Neuronal stem cell (in vitro differentiated cells): ENCODE measurements around the gene XPO6.
A peak's percentile ranks its signal among the peaks of the same experiment; 100 is the strongest.

Source experiments
- DNase-seq: peaks from one replicate; pipeline ENCODE4 v3.0.0-alpha.2; 2013; ENCODE audit warnings: low spot score
- H2AFZ ChIP-seq: one replicate; pipeline ENCODE4 v1.6.1; 2013; ENCODE audit warnings: mild to moderate bottlenecking, low read length, inconsistent platforms
- H2AK5ac ChIP-seq: 2 replicates; pipeline ENCODE4 v1.6.1; 2013; ENCODE audit warnings: low read depth, mild to moderate bottlenecking, inconsistent platforms, low read length, moderate library complexity, mixed read lengths
- H2BK120ac ChIP-seq: 2 replicates; pipeline ENCODE4 v1.6.1; 2013; ENCODE audit warnings: low read depth, mild to moderate bottlenecking, inconsistent platforms, low read length, moderate library complexity, mixed read lengths
- H2BK12ac ChIP-seq: one replicate; pipeline ENCODE4 v1.6.1; 2013; ENCODE audit warnings: low read length, inconsistent platforms
- H2BK15ac ChIP-seq: 2 replicates; pipeline ENCODE4 v1.6.1; 2013; ENCODE audit warnings: mild to moderate bottlenecking, low read length, inconsistent platforms, mixed read lengths
- H2BK5ac ChIP-seq: one replicate; pipeline ENCODE4 v1.6.1; 2013; ENCODE audit warnings: inconsistent platforms, mild to moderate bottlenecking, low read length, moderate library complexity
- H3K14ac ChIP-seq: one replicate; pipeline ENCODE4 v1.6.1; 2013; ENCODE audit warnings: low read length, inconsistent platforms
- H3K18ac ChIP-seq: 2 replicates; pipeline ENCODE4 v1.6.1; 2013; ENCODE audit warnings: low read length, inconsistent platforms
- H3K23ac ChIP-seq: 2 replicates; pipeline ENCODE4 v1.6.1; 2013; ENCODE audit warnings: low read depth, mild to moderate bottlenecking, mixed read lengths, low read length, inconsistent platforms; ENCODE audit not compliant: poor library complexity
- H3K27ac ChIP-seq: replicated peaks from 3 replicates; pipeline ENCODE4 v1.5.1; 2013; ENCODE audit warnings: low read length, inconsistent platforms
- H3K27me3 ChIP-seq, 3 experiments: 2 replicates each; pipeline ENCODE4 v1.6.1; 2013; ENCODE audit warnings: low read length in 3 of 3, mild to moderate bottlenecking in 2 of 3, inconsistent platforms in 1 of 3, low read depth in 1 of 3, mixed read lengths in 1 of 3, moderate library complexity in 1 of 3; ENCODE audit not compliant: control insufficient read depth in 3 of 3, insufficient read depth in 3 of 3
- H3K36me3 ChIP-seq, 2 donors: replicated peaks in 1 of 2; 2 replicates each; pipeline ENCODE4 v1.6.1; 2013; ENCODE audit warnings: low read length in 2 of 2; ENCODE audit not compliant: control insufficient read depth in 2 of 2, insufficient read depth in 2 of 2
- H3K4ac ChIP-seq: 2 replicates; pipeline ENCODE4 v1.6.1; 2013; ENCODE audit warnings: inconsistent platforms, mild to moderate bottlenecking, low read length, moderate library complexity
- H3K4me1 ChIP-seq, 2 donors: 1 replicate in 1 of 2; 2 replicates in 1 of 2; pipeline ENCODE4 v1.6.1; 2013; ENCODE audit warnings: low read length in 2 of 2, low read depth in 1 of 2; ENCODE audit not compliant: control insufficient read depth in 2 of 2, insufficient read depth in 1 of 2
- H3K4me2 ChIP-seq: one replicate; pipeline ENCODE4 v1.6.1; 2013; ENCODE audit warnings: mild to moderate bottlenecking, low read length, inconsistent platforms; ENCODE audit not compliant: insufficient read depth, poor library complexity, severe bottlenecking
- H3K4me3 ChIP-seq, 2 donors: 2 replicates each; pipeline ENCODE4 v1.5.1; 2013; ENCODE audit warnings: low read length in 2 of 2, mild to moderate bottlenecking in 2 of 2, inconsistent platforms in 1 of 2, moderate library complexity in 1 of 2
- H3K79me1 ChIP-seq: one replicate; pipeline ENCODE4 v1.6.1; 2013; ENCODE audit warnings: low read depth, mild to moderate bottlenecking, inconsistent platforms, low read length, moderate library complexity
- H3K9ac ChIP-seq: one replicate; pipeline ENCODE4 v1.6.1; 2013; ENCODE audit warnings: mild to moderate bottlenecking, low read depth, low read length, inconsistent platforms; ENCODE audit not compliant: poor library complexity
- H3K9me3 ChIP-seq, 2 donors: replicated peaks in 1 of 2; 2 replicates each; pipeline versions ENCODE3 to v1.6.1; 2013; ENCODE audit warnings: low read length in 2 of 2, mild to moderate bottlenecking in 2 of 2, inconsistent platforms in 1 of 2, low read depth in 1 of 2, mixed read lengths in 1 of 2, moderate library complexity in 1 of 2; ENCODE audit not compliant: control insufficient read depth in 2 of 2, insufficient read depth in 1 of 2
- H4K8ac ChIP-seq: one replicate; pipeline ENCODE4 v1.6.1; 2013; ENCODE audit warnings: low read depth, mild to moderate bottlenecking, inconsistent platforms, low read length, moderate library complexity
- H4K91ac ChIP-seq: one replicate; pipeline ENCODE4 v1.6.1; 2013; ENCODE audit warnings: low read length, low read depth, mild to moderate bottlenecking, inconsistent platforms; ENCODE audit not compliant: poor library complexity
- WGBS, 2 donors: extraction: QIAGEN DNeasy Blood & Tissue Kit; methylation state at CpG; one replicate each; pipeline ENCODE4 v1.1.7; 2013; ENCODE audit warnings: missing lambda C conversion rate in 2 of 2, mixed read lengths in 1 of 2; ENCODE audit not compliant: insufficient read length in 2 of 2, insufficient replicate concordance in 1 of 2; ENCODE audit errors: extremely low coverage in 2 of 2; 5-methylcytosine and 5-hydroxymethylcytosine counted together

The XPO6 gene

DNA sequence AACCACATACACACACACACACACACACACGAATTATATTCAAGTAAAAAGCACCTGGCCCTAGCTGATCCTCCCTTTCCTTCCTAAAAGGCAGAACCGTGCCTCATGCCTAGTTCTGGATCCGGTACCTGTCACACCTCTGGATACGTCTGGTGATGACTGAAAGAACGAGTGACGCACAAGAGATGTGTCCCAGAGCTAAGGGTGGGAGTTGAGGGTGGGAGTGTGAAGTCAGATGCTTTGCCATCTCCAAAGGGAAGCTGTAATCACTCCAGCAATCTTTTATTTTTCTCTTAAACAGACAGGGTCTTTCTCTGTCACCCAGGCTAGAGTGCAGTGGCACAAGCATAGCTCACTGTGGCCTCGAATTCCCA is 121.8 kb downstream of the XPO6 start:
- Histone ChIP-seq H2BK15ac (no peak overlapping the region), H3K9me3 (peaks cover 0 to 2% of the 10 kb centered on the region in 2 donors), H2BK12ac (no peak overlapping the region)

GRCh38 chr16:28089205-28089991 is 122.4 kb downstream of the XPO6 start:
- 100% methylated on average over 1 to 2 of the region's 3 CpGs for WGBS, 2 donors
- no peak overlapping the region for H2BK120ac ChIP-seq
- no peak overlapping the region for H3K4me2 ChIP-seq

More for the DNA sequence above, 121.8 kb downstream of the XPO6 start:
- no peak overlapping the region for H3K4me2 ChIP-seq
- peak overlapping the region; percentile 3 for H2BK5ac ChIP-seq
- H4K91ac ChIP-seq = no peak overlapping the region
- no peaks in the 10 kb centered on the region for H3K79me1 ChIP-seq
- H3K14ac ChIP-seq = no peak overlapping the region
- no peak overlapping the region for H3K4me3 ChIP-seq
- WGBS, 2 donors = no CpG with 5 or more reads among the region's 7 CpGs
- DNase-seq = no peak
- H3K27ac ChIP-seq = no peak overlapping the region
- H3K9ac ChIP-seq = peak overlapping the region; percentile 72
- H2AK5ac ChIP-seq = no peak overlapping the region
- no peak overlapping the region for H3K4ac ChIP-seq
- no peaks in the 10 kb centered on the region for H3K27me3 ChIP-seq
- peaks cover 0 to 3% of the 10 kb centered on the region in 2 donors for H3K36me3 ChIP-seq
- no peak overlapping the region for H3K18ac ChIP-seq
- peaks cover 0 to 13% of the 10 kb centered on the region in 2 donors for H3K4me1 ChIP-seq
- no peak overlapping the region for H4K8ac ChIP-seq
- H2AFZ ChIP-seq = no peak overlapping the region
- H2BK120ac ChIP-seq = no peak overlapping the region
- H3K23ac ChIP-seq = no peak overlapping the region

GRCh38 chr16:28087675-28088300 is 124.0 kb downstream of the XPO6 start:
- Histone ChIP-seq H3K4me2 (no peak overlapping the region), H3K18ac (no peak overlapping the region), H2BK12ac (no peak overlapping the region), H2BK120ac (no peak overlapping the region), H2AK5ac (peak overlapping the region; percentile 56), H3K4me3 (no peak overlapping the region), H3K79me1 (no peaks in the 10 kb centered on the region), H3K27ac (no peak overlapping the region), H2BK15ac (no peak overlapping the region), H2AFZ (no peak overlapping the region), H3K23ac (peak overlapping the region; percentile 75), H2BK5ac (peak overlapping the region; percentile 57), H3K36me3 (peaks cover 0 to 3% of the 10 kb centered on the region in 2 donors), H3K4ac (no peak overlapping the region), H3K9me3 (peaks cover 0 to 2% of the 10 kb centered on the region in 2 donors), H3K27me3 (no peaks in the 10 kb centered on the region), H3K4me1 (peaks cover 0 to 10% of the 10 kb centered on the region in 2 donors), H4K8ac (no peak overlapping the region), H3K14ac (no peak overlapping the region), H4K91ac (no peak overlapping the region), H3K9ac (no peak overlapping the region)
- no CpG with 5 or more reads among the region's 7 CpGs for WGBS, 2 donors
- no peak for DNase-seq

More at GRCh38 chr16:28089205-28089991, 122.4 kb downstream of the XPO6 start:
- H4K8ac ChIP-seq = peak overlapping the region; percentile 32
- no peak overlapping the region for H2AFZ ChIP-seq
- H2BK12ac ChIP-seq = peak overlapping the region; percentile 19
- H3K23ac ChIP-seq = peak overlapping the region; percentile 63
- peaks cover 0 to 3% of the 10 kb centered on the region in 2 donors for H3K36me3 ChIP-seq
- no peaks in the 10 kb centered on the region for H3K79me1 ChIP-seq
- DNase-seq = no peak
- no peak overlapping the region for H4K91ac ChIP-seq
- peak overlapping the region; percentile 55 for H3K18ac ChIP-seq
- H3K27me3 ChIP-seq = no peaks in the 10 kb centered on the region
- H2AK5ac ChIP-seq = no peak overlapping the region
- no peak overlapping the region for H2BK15ac ChIP-seq
- H3K14ac ChIP-seq = peak overlapping the region; percentile 87
- H3K27ac ChIP-seq = no peak overlapping the region
- H3K4me3 ChIP-seq = peak overlapping the region in 1 of 2 donors; percentile 74
- peak overlapping the region; percentile 72 for H3K9ac ChIP-seq
- peak overlapping the region; percentile 3 for H2BK5ac ChIP-seq
- H3K9me3 ChIP-seq = peaks cover 0 to 2% of the 10 kb centered on the region in 2 donors
- peaks cover 0 to 16% of the 10 kb centered on the region in 2 donors for H3K4me1 ChIP-seq
- no peak overlapping the region for H3K4ac ChIP-seq

- H3K4ac ChIP-seq = no peak overlapping the region
- H2AK5ac ChIP-seq = peak overlapping the region; percentile 56
- peak overlapping the region; percentile 75 for H3K23ac ChIP-seq
- H2AFZ ChIP-seq = no peak overlapping the region
- H2BK12ac ChIP-seq = no peak overlapping the region
- H3K18ac ChIP-seq = peak overlapping the region; percentile 51
- H3K9ac ChIP-seq = no peak overlapping the region
- peaks cover 0 to 2% of the 10 kb centered on the region in 2 donors for H3K9me3 ChIP-seq
- no CpG with 5 or more reads among the region's 8 CpGs for WGBS, 2 donors
- H2BK120ac ChIP-seq = no peak overlapping the region
- no peak overlapping the region for H3K4me2 ChIP-seq
- H3K4me1 ChIP-seq = peaks cover 0 to 9% of the 10 kb centered on the region in 2 donors
- H3K4me3 ChIP-seq = no peak overlapping the region
- DNase-seq = no peak
- no peak overlapping the region for H3K27ac ChIP-seq
- no peaks in the 10 kb centered on the region for H3K27me3 ChIP-seq
- peak overlapping the region; percentile 57 for H2BK5ac ChIP-seq
- no peak overlapping the region for H4K91ac ChIP-seq
- no peak overlapping the region for H3K14ac ChIP-seq
- H2BK15ac ChIP-seq = no peak overlapping the region
- H3K79me1 ChIP-seq = no peaks in the 10 kb centered on the region
- H4K8ac ChIP-seq = no peak overlapping the region
- H3K36me3 ChIP-seq = peaks cover 0 to 3% of the 10 kb centered on the region in 2 donors
These were observed 124.6 kb downstream of the XPO6 start for GRCh38 chr16:28087140-28087660.
